Measurements from ENCODE around the gene CHD1. TPM values are rescaled to one million over a fixed set of nuclear protein-coding genes. Genes with fewer than 3 reads are reported as not detected.
A peak's percentile ranks its signal among the peaks of the same experiment; 100 is the strongest.

CHD1 gene
- total and polyA plus RNA-seq, 2 of the 13 experiments (the other 11 are each of a cell fraction or from before 2014, with no cell fraction given), result 22.8 to 55.9 TPM

DNA sequence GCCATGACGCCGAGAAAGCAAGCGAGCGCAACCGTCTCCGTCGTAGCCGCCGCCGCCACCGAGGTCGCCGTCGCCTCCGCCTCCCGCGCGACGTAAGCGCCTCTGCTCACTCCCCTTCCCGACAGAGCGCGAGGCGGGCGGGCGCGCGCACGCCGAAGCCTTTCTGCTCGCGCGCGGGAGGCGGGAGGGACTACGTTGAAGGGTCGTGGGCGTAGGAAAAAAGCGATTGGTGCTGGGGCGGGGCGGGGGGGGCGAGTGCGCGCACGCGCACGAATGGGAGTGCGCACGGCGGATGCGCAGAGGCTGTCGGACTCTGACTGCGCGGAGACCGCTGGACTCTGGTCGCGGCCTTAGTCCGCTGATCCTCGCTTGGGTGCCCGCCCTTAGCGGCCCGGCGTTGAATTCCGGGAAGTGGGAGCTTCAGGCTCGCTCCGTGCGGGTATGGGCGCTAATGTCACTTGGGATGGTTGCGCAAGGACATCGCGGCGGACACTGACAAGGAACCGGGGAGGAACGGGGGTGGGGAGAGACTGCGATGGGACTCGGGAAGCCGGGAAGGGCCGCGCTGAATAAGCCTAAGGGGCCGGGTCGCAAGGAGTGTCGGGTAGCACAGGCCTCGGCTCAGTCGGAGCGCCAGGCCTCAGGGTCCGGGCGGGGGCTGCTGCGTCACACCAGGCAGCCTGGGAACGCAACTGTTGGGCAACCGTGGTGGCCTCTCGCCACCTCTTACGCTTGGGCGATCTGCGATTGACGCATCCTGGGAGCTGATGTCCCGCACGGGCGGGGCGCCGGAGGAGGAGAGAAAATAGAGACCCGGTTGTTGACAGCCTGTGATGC is at the start of gene CHD1 (continued):
- TF ChIP-seq, protein P1, sequence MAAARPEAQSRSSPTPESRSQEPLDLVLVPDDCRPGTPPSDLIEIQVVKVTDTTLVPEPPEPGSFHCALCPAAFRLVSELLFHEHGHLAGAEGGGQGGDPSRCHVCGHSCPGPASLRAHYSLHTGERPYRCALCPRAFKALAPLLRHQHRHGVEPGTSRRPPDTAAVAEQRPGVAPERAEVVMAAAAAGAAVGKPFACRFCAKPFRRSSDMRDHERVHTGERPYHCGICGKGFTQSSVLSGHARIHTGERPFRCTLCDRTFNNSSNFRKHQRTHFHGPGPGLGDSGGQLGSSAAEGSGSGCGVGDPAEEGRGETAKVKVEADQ (CRISPR knock-in tag; IDR thresholded peaks at IDR 0.05; ENCODE audit: borderline replicate concordance), result no peak
- TF ChIP-seq TCF7L2 (IDR thresholded peaks at IDR 0.05; ENCODE audit: low read depth, low read length) (no peak), JUND (CRISPR knock-in tag; IDR thresholded peaks at IDR 0.05) (0 out of 2 replicates have a peak, but pooled peaks have one; percentile 37), PITX1 (CRISPR knock-in tag; IDR thresholded peaks at IDR 0.05) (peak; percentile 76; the same call in 1 of the 2 replicates), ZBTB7B (CRISPR knock-in tag; IDR thresholded peaks at IDR 0.05) (peak; percentile 56; the same call in 1 of the 2 replicates), ZNF296 (CRISPR knock-in tag; conservative IDR thresholded peaks at IDR 0.05) (no peak; the same call in 1 of the 2 replicates), CBX5 (CRISPR knock-in tag; IDR thresholded peaks at IDR 0.05; ENCODE audit: borderline replicate concordance) (peak; percentile 62), ATF1 (CRISPR knock-in tag; IDR thresholded peaks at IDR 0.05) (peak; percentile 70), CHD2 (IDR thresholded peaks at IDR 0.05; ENCODE audit: low read depth, low read length) (0 out of 2 replicates have a peak, but pooled peaks have one; percentile 16), SOX6 (IDR thresholded peaks at IDR 0.05) (no peak), SOX6 (CRISPR knock-in tag; IDR thresholded peaks at IDR 0.05) (peak; percentile 88), ZNF570 (CRISPR knock-in tag; IDR thresholded peaks at IDR 0.05; ENCODE audit: borderline replicate concordance) (peak; percentile 83; the same call in 1 of the 2 replicates), ZNF614 (CRISPR knock-in tag; IDR thresholded peaks at IDR 0.05; ENCODE audit: borderline replicate concordance) (peak; percentile 72; the same call in 1 of the 2 replicates), NR2C2 (CRISPR knock-in tag; IDR thresholded peaks at IDR 0.05; ENCODE audit: borderline replicate concordance) (peak; percentile 76), ARHGAP35 (CRISPR knock-in tag; IDR thresholded peaks at IDR 0.05; ENCODE audit: borderline replicate concordance) (peak; percentile 69; the same call in 1 of the 2 replicates)
- TF ChIP-seq, protein P2, sequence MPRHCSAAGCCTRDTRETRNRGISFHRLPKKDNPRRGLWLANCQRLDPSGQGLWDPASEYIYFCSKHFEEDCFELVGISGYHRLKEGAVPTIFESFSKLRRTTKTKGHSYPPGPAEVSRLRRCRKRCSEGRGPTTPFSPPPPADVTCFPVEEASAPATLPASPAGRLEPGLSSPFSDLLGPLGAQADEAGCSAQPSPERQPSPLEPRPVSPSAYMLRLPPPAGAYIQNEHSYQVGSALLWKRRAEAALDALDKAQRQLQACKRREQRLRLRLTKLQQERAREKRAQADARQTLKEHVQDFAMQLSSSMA (CRISPR knock-in tag; IDR thresholded peaks at IDR 0.05), result peak; percentile 35; the same call in 1 of the 2 replicates
- TF ChIP-seq, protein P3, sequence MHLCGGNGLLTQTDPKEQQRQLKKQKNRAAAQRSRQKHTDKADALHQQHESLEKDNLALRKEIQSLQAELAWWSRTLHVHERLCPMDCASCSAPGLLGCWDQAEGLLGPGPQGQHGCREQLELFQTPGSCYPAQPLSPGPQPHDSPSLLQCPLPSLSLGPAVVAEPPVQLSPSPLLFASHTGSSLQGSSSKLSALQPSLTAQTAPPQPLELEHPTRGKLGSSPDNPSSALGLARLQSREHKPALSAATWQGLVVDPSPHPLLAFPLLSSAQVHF (CRISPR knock-in tag; IDR thresholded peaks at IDR 0.05), result peak; percentile 74
- TF ChIP-seq, protein P4, sequence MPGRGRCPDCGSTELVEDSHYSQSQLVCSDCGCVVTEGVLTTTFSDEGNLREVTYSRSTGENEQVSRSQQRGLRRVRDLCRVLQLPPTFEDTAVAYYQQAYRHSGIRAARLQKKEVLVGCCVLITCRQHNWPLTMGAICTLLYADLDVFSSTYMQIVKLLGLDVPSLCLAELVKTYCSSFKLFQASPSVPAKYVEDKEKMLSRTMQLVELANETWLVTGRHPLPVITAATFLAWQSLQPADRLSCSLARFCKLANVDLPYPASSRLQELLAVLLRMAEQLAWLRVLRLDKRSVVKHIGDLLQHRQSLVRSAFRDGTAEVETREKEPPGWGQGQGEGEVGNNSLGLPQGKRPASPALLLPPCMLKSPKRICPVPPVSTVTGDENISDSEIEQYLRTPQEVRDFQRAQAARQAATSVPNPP (CRISPR knock-in tag; IDR thresholded peaks at IDR 0.05), result peak; percentile 83; the same call in 1 of the 2 replicates
- TF ChIP-seq, protein P5, sequence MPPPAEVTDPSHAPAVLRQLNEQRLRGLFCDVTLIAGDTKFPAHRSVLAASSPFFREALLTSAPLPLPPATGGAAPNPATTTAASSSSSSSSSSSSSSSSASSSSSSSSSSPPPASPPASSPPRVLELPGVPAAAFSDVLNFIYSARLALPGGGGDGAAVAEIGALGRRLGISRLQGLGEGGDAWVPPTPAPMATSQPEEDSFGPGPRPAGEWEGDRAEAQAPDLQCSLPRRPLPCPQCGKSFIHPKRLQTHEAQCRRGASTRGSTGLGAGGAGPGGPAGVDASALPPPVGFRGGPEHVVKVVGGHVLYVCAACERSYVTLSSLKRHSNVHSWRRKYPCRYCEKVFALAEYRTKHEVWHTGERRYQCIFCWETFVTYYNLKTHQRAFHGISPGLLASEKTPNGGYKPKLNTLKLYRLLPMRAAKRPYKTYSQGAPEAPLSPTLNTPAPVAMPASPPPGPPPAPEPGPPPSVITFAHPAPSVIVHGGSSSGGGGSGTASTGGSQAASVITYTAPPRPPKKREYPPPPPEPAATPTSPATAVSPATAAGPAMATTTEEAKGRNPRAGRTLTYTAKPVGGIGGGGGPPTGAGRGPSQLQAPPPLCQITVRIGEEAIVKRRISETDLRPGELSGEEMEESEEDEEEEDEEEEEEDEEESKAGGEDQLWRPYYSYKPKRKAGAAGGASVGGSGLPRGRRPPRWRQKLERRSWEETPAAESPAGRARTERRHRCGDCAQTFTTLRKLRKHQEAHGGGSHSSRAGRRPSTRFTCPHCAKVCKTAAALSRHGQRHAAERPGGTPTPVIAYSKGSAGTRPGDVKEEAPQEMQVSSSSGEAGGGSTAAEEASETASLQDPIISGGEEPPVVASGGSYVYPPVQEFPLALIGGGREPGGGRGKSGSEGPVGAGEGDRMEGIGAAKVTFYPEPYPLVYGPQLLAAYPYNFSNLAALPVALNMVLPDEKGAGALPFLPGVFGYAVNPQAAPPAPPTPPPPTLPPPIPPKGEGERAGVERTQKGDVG (CRISPR knock-in tag; IDR thresholded peaks at IDR 0.05; ENCODE audit: borderline replicate concordance), result peak; percentile 90; the same call in 1 of the 2 replicates
- TF ChIP-seq, protein P6, sequence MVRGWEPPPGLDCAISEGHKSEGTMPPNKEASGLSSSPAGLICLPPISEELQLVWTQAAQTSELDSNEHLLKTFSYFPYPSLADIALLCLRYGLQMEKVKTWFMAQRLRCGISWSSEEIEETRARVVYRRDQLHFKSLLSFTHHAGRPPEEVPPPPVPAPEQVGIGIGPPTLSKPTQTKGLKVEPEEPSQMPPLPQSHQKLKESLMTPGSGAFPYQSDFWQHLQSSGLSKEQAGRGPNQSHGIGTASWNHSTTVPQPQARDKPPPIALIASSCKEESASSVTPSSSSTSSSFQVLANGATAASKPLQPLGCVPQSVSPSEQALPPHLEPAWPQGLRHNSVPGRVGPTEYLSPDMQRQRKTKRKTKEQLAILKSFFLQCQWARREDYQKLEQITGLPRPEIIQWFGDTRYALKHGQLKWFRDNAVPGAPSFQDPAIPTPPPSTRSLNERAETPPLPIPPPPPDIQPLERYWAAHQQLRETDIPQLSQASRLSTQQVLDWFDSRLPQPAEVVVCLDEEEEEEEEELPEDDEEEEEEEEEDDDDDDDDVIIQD (CRISPR knock-in tag; IDR thresholded peaks at IDR 0.05; ENCODE audit: low read depth), result peak; percentile 5; the same call in 1 of the 2 replicates

Measured in HepG2 (cell line).